Activated B cell treated with CpG ODN at 0.5 μM for 24 hours (primary cell): ENCODE results near the gene UNC13B. TPM values are rescaled to one million over a fixed set of nuclear protein-coding genes. Genes with fewer than 3 reads are reported as not detected.

Experiments used
- ATAC-seq: fragments of 200-7000 bp; cut with Tn5 transposase; one replicate; pipeline ENCODE4 v1.10.0; 2021; ENCODE audit warnings: low read depth, mild to moderate bottlenecking, moderate library complexity
- CTCF ChIA-PET: fragments of 350-600 bp; sonication (Branson Sonifier 250); formaldehyde crosslinking; loops from one replicate; lab custom pipeline; 2021; ENCODE audit warnings: antibody characterized with exemption; lab: Charles Lee
- POLR2A ChIA-PET: fragments of 350-600 bp; sonication (Branson Sonifier 250); formaldehyde crosslinking; loops from one replicate; lab custom pipeline; 2021; ENCODE audit warnings: antibody characterized with exemption; lab: Charles Lee
- DNase-seq: peaks from one replicate; pipeline ENCODE4 v3.0.0; 2022
- H3K27ac Mint-ChIP-seq: one replicate; pipeline ENCODE4 v1.8.0; 2020; ENCODE audit warnings: mixed read lengths
- H3K27me3 Mint-ChIP-seq: one replicate; pipeline ENCODE4 v1.8.0; 2021; ENCODE audit warnings: mixed read lengths
- H3K36me3 Mint-ChIP-seq: one replicate; pipeline ENCODE4 v1.8.0; 2021; ENCODE audit warnings: low read depth, mixed read lengths
- H3K4me1 Mint-ChIP-seq: one replicate; pipeline ENCODE4 v1.8.0; 2021; ENCODE audit warnings: mixed read lengths
- H3K4me3 Mint-ChIP-seq: one replicate; pipeline ENCODE4 v1.8.0; 2020; ENCODE audit warnings: mild to moderate bottlenecking, mixed read lengths
- H3K9me3 Mint-ChIP-seq: one replicate; pipeline ENCODE4 v1.8.0; 2020; ENCODE audit warnings: mixed read lengths
- intact Hi-C: fragments of 100-400 bp; cut with micrococcal nuclease; formaldehyde crosslinking; loops from one replicate; pipeline ENCODE4 v1.15.1; 2024
- total RNA-seq: library from RNA; stranded (reverse); gene quantifications from 2 replicates; pipeline ENCODE4 v1.2.3, GENCODE V29; 2022
- TF ChIP-seq, protein P1 (sequence below): fragments of 200-600 bp; IDR thresholded peaks from one replicate; pipeline ENCODE4 v1.8.0; 2022; ENCODE audit warnings: antibody characterized with exemption, mild to moderate bottlenecking

The UNC13B gene
- total RNA-seq, 1 donor from 2014 or later = 0.53 TPM

DNA sequence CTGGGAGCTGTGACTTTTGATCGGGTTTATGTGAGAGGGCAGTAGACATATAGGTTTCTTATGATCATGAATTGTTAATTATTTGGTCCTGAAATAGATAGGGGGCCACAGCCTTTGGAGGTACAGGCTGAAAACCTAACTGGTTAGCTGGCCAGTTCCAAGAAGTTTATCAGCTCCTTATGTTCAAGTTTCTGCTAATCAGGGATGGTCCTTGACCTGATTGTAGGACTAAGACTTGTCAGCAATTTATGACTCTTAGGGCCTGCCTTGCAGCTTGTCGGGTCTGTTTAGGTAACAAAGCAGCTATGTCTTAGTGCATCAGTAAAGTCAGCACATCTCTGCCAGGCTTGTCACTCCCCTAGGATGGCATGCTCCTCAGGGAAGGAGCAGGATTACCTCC, 176.3 kb downstream of the UNC13B start:
- H3K27ac Mint-ChIP-seq = no peak overlapping the region
- H3K4me3 Mint-ChIP-seq = no peak overlapping the region
- POLR2A ChIA-PET = no interaction called here
- intact Hi-C loops = no loop called here
- no peaks in the 10 kb centered on the region for H3K36me3 Mint-ChIP-seq
- peaks cover 9% of the 10 kb centered on the region for H3K27me3 Mint-ChIP-seq
- no peaks in the 10 kb centered on the region for H3K9me3 Mint-ChIP-seq
- no peak for DNase-seq
- no peaks in the 10 kb centered on the region for H3K4me1 Mint-ChIP-seq
- CTCF ChIA-PET = no interaction called here
- ATAC-seq = no peak
- TF ChIP-seq, protein P1, sequence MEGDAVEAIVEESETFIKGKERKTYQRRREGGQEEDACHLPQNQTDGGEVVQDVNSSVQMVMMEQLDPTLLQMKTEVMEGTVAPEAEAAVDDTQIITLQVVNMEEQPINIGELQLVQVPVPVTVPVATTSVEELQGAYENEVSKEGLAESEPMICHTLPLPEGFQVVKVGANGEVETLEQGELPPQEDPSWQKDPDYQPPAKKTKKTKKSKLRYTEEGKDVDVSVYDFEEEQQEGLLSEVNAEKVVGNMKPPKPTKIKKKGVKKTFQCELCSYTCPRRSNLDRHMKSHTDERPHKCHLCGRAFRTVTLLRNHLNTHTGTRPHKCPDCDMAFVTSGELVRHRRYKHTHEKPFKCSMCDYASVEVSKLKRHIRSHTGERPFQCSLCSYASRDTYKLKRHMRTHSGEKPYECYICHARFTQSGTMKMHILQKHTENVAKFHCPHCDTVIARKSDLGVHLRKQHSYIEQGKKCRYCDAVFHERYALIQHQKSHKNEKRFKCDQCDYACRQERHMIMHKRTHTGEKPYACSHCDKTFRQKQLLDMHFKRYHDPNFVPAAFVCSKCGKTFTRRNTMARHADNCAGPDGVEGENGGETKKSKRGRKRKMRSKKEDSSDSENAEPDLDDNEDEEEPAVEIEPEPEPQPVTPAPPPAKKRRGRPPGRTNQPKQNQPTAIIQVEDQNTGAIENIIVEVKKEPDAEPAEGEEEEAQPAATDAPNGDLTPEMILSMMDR = no peak

DNA sequence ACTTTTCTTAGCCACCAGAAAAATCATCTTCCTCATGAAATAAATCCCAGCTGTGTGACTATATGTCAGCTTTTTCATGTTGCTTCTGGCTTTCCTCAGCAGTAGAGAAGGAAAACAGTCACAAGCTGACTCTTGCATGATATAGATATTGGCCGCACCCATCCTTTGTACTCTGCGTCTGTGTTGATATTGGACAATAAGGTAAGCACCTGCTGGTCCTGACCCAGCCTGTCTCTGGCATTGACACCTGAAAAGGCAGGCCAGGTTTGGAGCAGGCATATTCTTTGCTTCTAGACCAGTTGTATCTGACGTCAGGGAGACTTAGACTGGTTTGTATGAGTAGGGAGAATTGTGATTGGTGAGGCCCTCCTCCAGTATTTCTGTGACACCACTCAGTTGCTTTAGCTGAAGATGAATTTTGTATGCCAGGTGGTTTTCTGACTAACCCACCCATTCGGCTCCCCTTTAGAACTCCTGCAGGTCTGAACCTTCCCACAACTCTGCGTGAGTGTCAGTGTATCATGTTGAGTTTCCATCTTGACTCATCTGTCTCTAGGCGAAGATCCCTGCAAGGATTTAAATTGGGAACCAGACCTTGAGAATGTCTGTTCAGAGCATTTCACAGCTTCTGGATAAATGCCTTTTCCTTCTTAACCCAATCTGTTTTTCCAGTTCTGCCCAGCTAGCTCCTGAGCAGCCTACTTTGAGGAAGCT, 176.9 kb downstream of the UNC13B start:
- no peak overlapping the region for H3K27ac Mint-ChIP-seq
- H3K36me3 Mint-ChIP-seq = no peaks in the 10 kb centered on the region
- POLR2A ChIA-PET = no interaction called here
- H3K27me3 Mint-ChIP-seq = peaks cover 12% of the 10 kb centered on the region
- no peak overlapping the region for H3K4me3 Mint-ChIP-seq
- ATAC-seq (no peak), DNase-seq (no peak)
- H3K9me3 Mint-ChIP-seq = no peaks in the 10 kb centered on the region
- TF ChIP-seq, protein P1 = no peak
- intact Hi-C loops = no loop called here
- CTCF ChIA-PET = no interaction called here
- no peaks in the 10 kb centered on the region for H3K4me1 Mint-ChIP-seq

DNA sequence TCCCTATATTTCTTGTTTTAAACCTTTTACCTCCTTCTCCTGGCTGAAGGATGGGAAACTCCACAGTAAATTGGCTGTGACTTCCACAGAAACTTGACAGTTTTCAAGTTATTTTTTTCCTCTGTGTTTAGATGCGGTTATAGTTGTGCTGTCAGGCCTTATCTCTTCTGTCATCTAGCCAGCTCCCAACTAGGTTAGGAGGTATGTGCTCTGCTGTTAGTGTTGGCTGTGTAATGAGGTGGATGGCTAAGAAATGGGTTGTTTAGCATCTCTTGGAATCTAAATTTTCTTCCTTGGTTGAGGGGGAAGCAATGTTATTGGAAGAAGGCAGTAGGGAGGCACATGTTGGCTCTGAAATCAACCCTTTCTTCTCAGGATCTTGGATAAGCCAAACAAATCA, 178.2 kb downstream of the UNC13B start:
- ATAC-seq = no peak
- Mint-ChIP-seq H3K36me3 (no peaks in the 10 kb centered on the region), H3K4me3 (no peak overlapping the region), H3K9me3 (no peaks in the 10 kb centered on the region), H3K4me1 (no peaks in the 10 kb centered on the region), H3K27ac (no peak overlapping the region), H3K27me3 (peaks cover 12% of the 10 kb centered on the region)
- ChIA-PET POLR2A (no interaction called here), CTCF (no interaction called here)
- intact Hi-C loops = no loop called here
- TF ChIP-seq, protein P1 = no peak
- no peak for DNase-seq

DNA sequence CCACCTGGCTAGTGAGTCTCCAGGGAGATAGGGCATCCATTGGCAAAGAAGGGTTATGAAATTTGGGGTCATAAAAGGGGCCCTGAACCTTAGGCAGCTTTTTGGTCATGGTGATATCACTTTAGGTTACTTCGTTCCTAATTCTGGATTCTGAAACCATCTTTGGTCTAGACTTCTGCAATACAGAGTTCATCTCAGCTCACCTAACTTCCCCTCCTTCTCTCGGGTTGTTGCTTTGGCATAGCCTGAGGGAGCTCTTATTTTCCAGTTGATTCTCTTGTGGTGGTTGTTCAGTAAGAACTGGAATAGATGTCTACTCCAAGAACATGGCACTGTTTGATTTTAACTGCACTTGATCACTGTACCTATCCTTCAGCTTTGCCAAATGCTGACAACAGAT, 179.2 kb downstream of the UNC13B start:
- Mint-ChIP-seq H3K36me3 (no peaks in the 10 kb centered on the region), H3K4me3 (no peak overlapping the region), H3K4me1 (no peaks in the 10 kb centered on the region), H3K27me3 (peaks cover 10% of the 10 kb centered on the region), H3K9me3 (no peaks in the 10 kb centered on the region), H3K27ac (no peak overlapping the region)
- ATAC-seq (no peak), DNase-seq (no peak)
- POLR2A ChIA-PET = no interaction called here
- intact Hi-C loops = no loop called here
- TF ChIP-seq, protein P1 = no peak
- CTCF ChIA-PET = no interaction called here

DNA sequence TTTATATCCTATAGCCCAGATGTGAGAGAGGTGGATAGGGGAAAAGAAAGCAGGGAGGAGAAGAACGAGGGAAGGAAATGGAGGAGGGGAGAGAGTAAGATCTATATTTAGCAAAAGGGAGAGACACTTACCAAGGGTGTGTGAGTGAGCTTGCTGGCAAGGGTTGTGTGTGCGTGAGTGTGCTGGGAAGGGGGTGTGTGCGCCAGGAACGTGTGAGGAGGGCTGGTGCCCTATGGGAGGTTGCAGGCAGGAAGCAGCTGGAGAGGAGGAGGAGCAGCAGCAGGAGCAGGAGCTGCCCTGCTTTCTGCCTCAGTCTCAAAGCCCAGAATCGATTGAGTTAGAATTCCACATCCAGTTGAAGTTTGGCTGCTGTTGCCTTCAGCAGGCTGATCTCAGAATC, 179.8 kb downstream of the UNC13B start:
- no peak overlapping the region for H3K27ac Mint-ChIP-seq
- no peak for ATAC-seq
- intact Hi-C loops = no loop called here
- no peaks in the 10 kb centered on the region for H3K9me3 Mint-ChIP-seq
- ChIA-PET CTCF (no interaction called here), POLR2A (no interaction called here)
- no peaks in the 10 kb centered on the region for H3K36me3 Mint-ChIP-seq
- DNase-seq = no peak
- H3K4me3 Mint-ChIP-seq = no peak overlapping the region
- peaks cover 10% of the 10 kb centered on the region for H3K27me3 Mint-ChIP-seq
- H3K4me1 Mint-ChIP-seq = no peaks in the 10 kb centered on the region
- TF ChIP-seq, protein P1 = no peak
